ENCODE results near the gene ATL3.
"Not testable (repeated sequence)": the region's sequence is repeated elsewhere in the genome, so short reads cannot be mapped to it uniquely, and the experiment has no call there.

ATL3 gene

GRCh38 chr11:63616953-63617352 lies 54.2 kb downstream of the ATL3 start:
- DNase-seq = no peak

GRCh38 chr11:63614136-63614671 lies 57.0 kb downstream of the ATL3 start, which contains the start of gene PLAAT3:
Gene PLAAT3 (minus strand): TSS chr11:63614433. CDS start chr11:63614014, 419 bp downstream.
- DNase-seq = peak; percentile 65

GRCh38 chr11:63613517-63614135 lies 57.5 kb downstream of the ATL3 start:
- peak; percentile 61 for DNase-seq

GRCh38 chr11:63612181-63612580 lies 59.0 kb downstream of the ATL3 start:
- DNase-seq = no peak

- DNase-seq = no peak
Observed at GRCh38 chr11:63611395-63611747, 59.8 kb downstream of the ATL3 start.

- no peak for DNase-seq
Observed at GRCh38 chr11:63610604-63611394, 60.4 kb downstream of the ATL3 start.

- no peak for DNase-seq
Observed at GRCh38 chr11:63609971-63610580, 61.1 kb downstream of the ATL3 start.

GRCh38 chr11:63609536-63609935 lies 61.6 kb downstream of the ATL3 start:
- no peak for DNase-seq

GRCh38 chr11:63608353-63609345 lies 62.5 kb downstream of the ATL3 start:
- no peak for DNase-seq

- DNase-seq = no peak
Observed at GRCh38 chr11:63603180-63603518, 68.0 kb downstream of the ATL3 start.

GRCh38 chr11:63602290-63603179 lies 68.6 kb downstream of the ATL3 start:
- not testable (repeated sequence) for DNase-seq

- no peak for DNase-seq
Observed at GRCh38 chr11:63599211-63600122, 71.7 kb downstream of the ATL3 start.

GRCh38 chr11:63598556-63598955 lies 72.6 kb downstream of the ATL3 start:
- no peak for DNase-seq

- DNase-seq = no peak
Observed at GRCh38 chr11:63595296-63595695, 75.9 kb downstream of the ATL3 start.

GRCh38 chr11:63592975-63593395 lies 78.2 kb downstream of the ATL3 start:
- DNase-seq = no peak

GRCh38 chr11:63590024-63590788 lies 81.0 kb downstream of the ATL3 start:
- DNase-seq = no peak

- DNase-seq = no peak
Observed at GRCh38 chr11:63589000-63589399, 82.2 kb downstream of the ATL3 start.

GRCh38 chr11:63586451-63587166 lies 84.6 kb downstream of the ATL3 start:
- DNase-seq = no peak

GRCh38 chr11:63583357-63583677 lies 87.9 kb downstream of the ATL3 start:
- DNase-seq = no peak
